Common myeloid progenitor, CD34-positive (primary cell): ENCODE measurements around the gene DUSP5.

Source experiments
- CTCF ChIA-PET: fragments of 350-600 bp; sonication (Branson Sonifier 250); formaldehyde crosslinking; loops from one replicate; lab custom pipeline; 2021; ENCODE audit warnings: antibody characterized with exemption; lab: Charles Lee
- POLR2A ChIA-PET: fragments of 350-600 bp; sonication (Branson Sonifier 250); formaldehyde crosslinking; loops from one replicate; lab custom pipeline; 2021; ENCODE audit warnings: antibody characterized with exemption; lab: Charles Lee
- DNase-seq, 3 donors: peaks; one replicate each; pipeline versions ENCODE4 v3.0.0 to v3.0.0-alpha.2; 2013
- H3K27ac ChIP-seq, 2 experiments: 1 replicate in 1 of 2; 2 replicates in 1 of 2; pipeline ENCODE4 v1.7.0; 2013; ENCODE audit warnings: inconsistent platforms in 2 of 2, low read length in 2 of 2, mild to moderate bottlenecking in 2 of 2, low read depth in 1 of 2, moderate library complexity in 1 of 2; ENCODE audit not compliant: severe bottlenecking in 2 of 2, insufficient read depth in 1 of 2, poor library complexity in 1 of 2
- H3K27me3 ChIP-seq, 5 experiments: replicated peaks in 2 of 5; 1 replicate in 3 of 5; 2 replicates in 2 of 5; pipeline versions ENCODE4 v1.6.1 to v1.7.0; 2013; ENCODE audit warnings: low read length in 4 of 5, mild to moderate bottlenecking in 2 of 5, moderate library complexity in 2 of 5, inconsistent platforms in 1 of 5; ENCODE audit not compliant: insufficient read depth in 5 of 5, control insufficient read depth in 4 of 5
- H3K36me3 ChIP-seq, 4 experiments: 1 replicate in 2 of 4; 2 replicates in 2 of 4; pipeline versions ENCODE4 v1.6.1 to v1.7.0; 2013; ENCODE audit warnings: low read length in 3 of 4, control low read depth in 1 of 4, mild to moderate bottlenecking in 1 of 4; ENCODE audit not compliant: control insufficient read depth in 4 of 4, insufficient read depth in 4 of 4
- H3K4me1 ChIP-seq, 4 experiments: 1 replicate in 3 of 4; 2 replicates in 1 of 4; pipeline versions ENCODE4 v1.6.1 to v1.7.1; 2013; ENCODE audit warnings: low read length in 3 of 4, mild to moderate bottlenecking in 3 of 4, control low read depth in 1 of 4, inconsistent platforms in 1 of 4, moderate library complexity in 1 of 4; ENCODE audit not compliant: control insufficient read depth in 4 of 4, insufficient read depth in 4 of 4; ENCODE audit errors: control extremely low read depth in 1 of 4
- H3K4me3 ChIP-seq, 7 experiments: 1 replicate in 4 of 7; 2 replicates in 3 of 7; pipeline versions ENCODE4 v1.5.1 to v1.7.0; 2013; ENCODE audit warnings: mild to moderate bottlenecking in 7 of 7, low read length in 6 of 7, moderate library complexity in 6 of 7, inconsistent platforms in 2 of 7, low read depth in 2 of 7, control low read depth in 1 of 7; ENCODE audit not compliant: insufficient read depth in 4 of 7, control insufficient read depth in 1 of 7; ENCODE audit errors: extremely low read depth in 1 of 7
- H3K9me3 ChIP-seq, 5 experiments: 1 replicate in 4 of 5; 2 replicates in 1 of 5; pipeline versions ENCODE4 v1.6.1 to v1.7.1; 2013; ENCODE audit warnings: low read length in 4 of 5, mild to moderate bottlenecking in 2 of 5, inconsistent platforms in 1 of 5, low read depth in 1 of 5, moderate library complexity in 1 of 5; ENCODE audit not compliant: control insufficient read depth in 4 of 5, insufficient read depth in 2 of 5; ENCODE audit errors: control extremely low read depth in 1 of 5
- WGBS: methylation state at CpG from one replicate; pipeline ENCODE4 v1.1.5; 2013; ENCODE audit not compliant: insufficient coverage; 5-methylcytosine and 5-hydroxymethylcytosine counted together

The DUSP5 gene

GRCh38 chr10:110553905-110554304 lies 56.2 kb downstream of the DUSP5 start:
- Histone ChIP-seq H3K4me3 (no peak overlapping the region), H3K36me3 (no peaks in the 10 kb centered on the region), H3K9me3 (no peaks in the 10 kb centered on the region), H3K27ac (no peak overlapping the region), H3K4me1 (peaks cover 0 to 6% (median 0%) of the 10 kb centered on the region in 4 experiments), H3K27me3 (no peaks in the 10 kb centered on the region)
- CTCF ChIA-PET, result interaction anchor here (1.5 to 1.7 kb wide), 2 partner anchors 11 to 243 kb away, joined by 4 to 5 read pairs; no protein-coding TSS in a partner anchor
- WGBS, result 50% methylated on average over 2 of the region's 2 CpGs
- POLR2A ChIA-PET, result no interaction called here
- no peak for DNase-seq

DNA sequence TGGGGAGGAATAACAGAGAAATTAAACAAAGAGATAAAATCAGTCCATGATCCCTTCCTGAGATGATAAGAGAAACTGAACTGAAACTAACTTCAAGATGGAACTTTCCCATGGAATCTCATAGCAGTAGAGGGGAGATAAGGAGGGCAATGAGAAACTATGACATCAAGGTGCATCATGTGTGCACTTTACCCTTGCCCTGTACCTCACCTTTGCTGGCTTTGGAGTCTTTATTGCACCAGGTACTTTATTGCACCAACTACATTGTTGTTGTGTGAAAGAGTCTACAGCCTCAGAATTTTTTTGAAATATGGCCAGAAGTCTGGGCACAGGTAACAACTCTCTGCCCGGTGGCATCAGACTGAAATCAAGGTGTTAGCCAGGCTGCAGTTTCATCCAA lies 58.6 kb downstream of the DUSP5 start:
- POLR2A ChIA-PET, result no interaction called here
- WGBS, result 88% methylated on average over 1 of the region's 1 CpG
- Histone ChIP-seq H3K4me3 (no peak overlapping the region), H3K27me3 (no peaks in the 10 kb centered on the region), H3K27ac (no peak overlapping the region), H3K9me3 (no peaks in the 10 kb centered on the region), H3K36me3 (no peaks in the 10 kb centered on the region), H3K4me1 (peaks cover 0 to 6% (median 0%) of the 10 kb centered on the region in 4 experiments)
- no peak for DNase-seq
- CTCF ChIA-PET, result no interaction called here

- ChIA-PET CTCF (interaction anchor here (0.7 to 1.8 kb wide), 5 partner anchors 9 to 739 kb away, joined by 3 to 14 read pairs (median 5); no protein-coding TSS in a partner anchor), POLR2A (interaction anchor here (0.6 kb wide), 1 partner anchor 247 kb away, joined by 4 read pairs; no protein-coding TSS in a partner anchor)
- H3K4me3 ChIP-seq, result no peak overlapping the region
- no peak overlapping the region for H3K27ac ChIP-seq
- no peaks in the 10 kb centered on the region for H3K9me3 ChIP-seq
- peaks cover 0 to 6% (median 0%) of the 10 kb centered on the region in 4 experiments for H3K4me1 ChIP-seq
- H3K27me3 ChIP-seq, result no peaks in the 10 kb centered on the region
- no peaks in the 10 kb centered on the region for H3K36me3 ChIP-seq
- 33% methylated on average over 8 of the region's 9 CpGs for WGBS
- peak; percentile 77 to 87 (median 86) for DNase-seq
Observed at GRCh38 chr10:110556969-110557601, 59.4 kb downstream of the DUSP5 start.

DNA sequence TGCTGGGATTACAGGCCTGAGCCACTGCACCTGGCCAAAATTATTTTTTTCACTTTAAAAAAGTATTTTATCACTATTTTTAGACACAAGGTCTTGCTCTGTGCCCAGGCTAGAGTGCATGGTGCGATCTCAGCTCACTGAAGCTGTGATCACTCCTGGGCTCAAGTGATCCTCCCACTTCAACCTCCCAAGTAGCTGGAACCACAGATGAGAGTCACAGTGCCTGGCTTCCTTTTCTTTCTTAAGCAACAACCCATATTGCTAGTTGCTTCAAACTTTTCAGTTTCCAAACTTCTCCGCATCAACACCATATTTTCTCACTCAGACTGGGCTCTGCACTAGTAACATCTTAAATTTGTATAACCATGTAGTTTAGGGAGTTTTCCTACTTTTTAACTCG lies 60.3 kb downstream of the DUSP5 start:
- WGBS, result 100% methylated on average over 1 of the region's 3 CpGs
- Histone ChIP-seq H3K27ac (no peak overlapping the region), H3K4me3 (no peak overlapping the region), H3K36me3 (no peaks in the 10 kb centered on the region), H3K27me3 (no peaks in the 10 kb centered on the region), H3K9me3 (no peaks in the 10 kb centered on the region), H3K4me1 (peaks cover 0 to 6% (median 0%) of the 10 kb centered on the region in 4 experiments)
- CTCF ChIA-PET, result interaction anchor here (0.6 to 1.8 kb wide), 10 partner anchors 8 to 738 kb away, joined by 3 to 14 read pairs (median 4); no protein-coding TSS in a partner anchor
- POLR2A ChIA-PET, result no interaction called here
- no peak for DNase-seq

DNA sequence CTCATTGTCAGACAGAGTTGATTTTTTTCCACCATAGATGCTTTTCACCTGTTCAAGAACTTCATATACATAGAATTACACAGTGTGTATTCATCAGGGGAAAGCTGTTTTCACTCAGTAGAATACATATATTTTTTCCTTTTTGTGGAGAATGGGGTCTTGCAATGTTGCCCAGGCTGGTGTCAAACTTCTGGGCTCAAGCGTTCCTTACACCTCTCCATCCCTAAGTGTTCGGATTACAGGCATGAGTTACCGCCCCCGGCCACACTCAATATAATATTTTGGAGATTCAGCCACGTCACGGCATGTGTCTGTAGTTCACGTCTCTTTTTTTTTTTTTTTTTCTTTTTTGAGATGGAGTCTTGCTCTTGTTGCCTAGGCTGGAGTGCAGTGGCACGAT lies 62.3 kb downstream of the DUSP5 start:
- peaks cover 0 to 6% (median 0%) of the 10 kb centered on the region in 4 experiments for H3K4me1 ChIP-seq
- H3K36me3 ChIP-seq, result no peaks in the 10 kb centered on the region
- H3K27me3 ChIP-seq, result no peaks in the 10 kb centered on the region
- ChIA-PET POLR2A (no interaction called here), CTCF (interaction anchor here (1.0 to 1.8 kb wide), 6 partner anchors 11 to 207 kb away, joined by 3 to 5 read pairs (median 4); no protein-coding TSS in a partner anchor)
- H3K9me3 ChIP-seq, result no peaks in the 10 kb centered on the region
- H3K27ac ChIP-seq, result no peak overlapping the region
- H3K4me3 ChIP-seq, result no peak overlapping the region
- no peak for DNase-seq
- 100% methylated on average over 2 of the region's 8 CpGs for WGBS
